SW480 (cell line): ENCODE results near the gene APOBEC3H.
"Not testable (repeated sequence)": the region's sequence is repeated elsewhere in the genome, so short reads cannot be mapped to it uniquely, and the experiment has no call there.

Experiments used
- DNase-seq: peaks from one replicate; pipeline ENCODE4 v3.0.0-alpha.2; 2016; ENCODE audit warnings: low spot score

Gene APOBEC3H

GRCh38 chr22:39097098-39098020, at the start of gene APOBEC3H:
Gene APOBEC3H (plus strand): TSS chr22:39097244. CDS start chr22:39100279, 3,035 bp downstream.
- peak; percentile 66 for DNase-seq

GRCh38 chr22:39049486-39049885, 47.6 kb upstream of the APOBEC3H start:
- DNase-seq = not testable (repeated sequence)

DNA sequence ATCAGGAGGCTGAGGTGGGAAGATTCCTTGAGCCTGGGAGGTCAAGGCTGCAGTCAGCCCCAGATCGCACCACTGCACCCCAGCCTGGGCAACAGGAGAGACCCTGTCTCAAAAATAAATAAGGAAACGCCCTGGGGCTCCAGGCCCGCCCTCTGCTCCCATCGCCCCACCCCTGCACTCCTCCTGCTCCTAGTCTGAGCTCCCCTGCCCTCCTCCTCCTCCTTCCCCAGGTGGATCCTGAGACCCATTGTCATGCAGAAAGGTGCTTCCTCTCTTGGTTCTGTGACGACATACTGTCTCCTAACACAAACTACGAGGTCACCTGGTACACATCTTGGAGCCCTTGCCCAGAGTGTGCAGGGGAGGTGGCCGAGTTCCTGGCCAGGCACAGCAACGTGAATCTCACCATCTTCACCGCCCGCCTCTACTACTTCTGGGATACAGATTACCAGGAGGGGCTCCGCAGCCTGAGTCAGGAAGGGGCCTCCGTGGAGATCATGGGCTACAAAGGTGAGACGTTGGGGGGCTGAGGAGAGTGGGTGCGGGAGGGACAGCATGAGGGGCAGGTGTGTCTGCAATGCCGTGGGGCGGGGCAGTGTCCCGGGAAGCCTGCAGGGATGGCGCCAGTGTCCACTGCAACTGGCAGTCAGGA, 45.1 kb upstream of the APOBEC3H start:
- DNase-seq = not testable (repeated sequence)

GRCh38 chr22:39055658-39056057, 41.4 kb upstream of the APOBEC3H start:
- no peak for DNase-seq

- DNase-seq = not testable (repeated sequence)
Observed at GRCh38 chr22:39061290-39061689, 35.8 kb upstream of the APOBEC3H start.

- not testable (repeated sequence) for DNase-seq
Observed at GRCh38 chr22:39061951-39062350, 35.1 kb upstream of the APOBEC3H start.

DNA sequence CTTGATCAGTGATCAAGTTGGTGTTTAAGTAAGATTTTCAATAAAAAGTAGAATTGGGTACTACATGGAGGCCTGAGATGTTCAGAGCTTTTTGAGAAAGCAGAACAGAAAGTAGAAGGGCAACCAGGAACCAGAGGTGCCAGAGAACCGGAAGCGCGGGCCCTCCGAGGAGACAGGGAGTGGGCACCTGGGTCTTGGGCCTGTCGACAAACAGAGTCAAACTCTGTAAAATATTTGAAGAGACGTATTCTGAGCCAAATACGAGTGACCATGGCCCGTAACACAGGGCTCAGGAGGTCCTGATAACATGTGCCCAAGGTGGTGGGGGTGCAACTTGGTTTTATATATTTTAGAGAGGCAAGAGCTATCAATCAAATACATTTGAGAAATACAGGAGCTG, 33.1 kb upstream of the APOBEC3H start:
- DNase-seq = not testable (repeated sequence)

DNA sequence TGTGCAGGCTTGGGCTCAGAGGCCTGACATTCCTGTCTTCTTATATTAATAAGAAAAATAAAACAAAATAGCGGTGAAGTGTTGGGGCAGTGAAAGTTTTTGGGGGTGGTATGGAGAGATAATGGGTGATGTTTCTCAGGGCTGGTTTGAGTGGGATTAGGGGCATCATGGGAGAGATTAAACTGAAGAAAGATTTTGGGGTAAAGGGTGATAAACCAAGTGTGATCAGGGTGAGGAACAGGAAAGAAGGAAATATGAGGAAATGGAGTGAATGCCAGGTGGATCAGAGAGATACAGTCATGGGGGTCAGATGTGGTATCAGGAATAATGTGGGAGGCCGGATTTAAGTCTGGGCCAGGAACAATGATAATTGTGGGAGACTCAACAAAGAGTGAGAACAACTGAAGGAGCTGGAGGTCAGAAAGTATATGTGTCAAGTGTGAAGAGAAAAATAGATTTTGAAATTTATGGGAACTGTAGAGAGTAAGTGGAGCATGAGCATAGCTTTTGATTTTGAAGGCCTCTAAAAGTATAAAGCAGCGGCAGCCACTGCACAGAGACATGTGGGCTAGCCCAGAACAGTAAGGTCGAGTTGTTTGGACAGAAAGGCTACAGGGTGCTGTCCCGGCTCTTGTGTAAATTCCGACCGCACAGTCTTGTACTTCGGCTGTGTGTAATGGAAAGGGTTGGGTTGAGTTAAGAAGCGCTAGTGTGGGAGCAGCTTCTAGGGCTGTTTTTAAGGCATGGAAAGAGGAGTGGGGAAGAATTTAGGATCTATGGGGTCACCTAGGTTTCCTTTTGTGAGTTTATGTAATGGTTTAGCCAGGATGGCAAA, 30.4 kb upstream of the APOBEC3H start:
- DNase-seq = peak; percentile 44

DNA sequence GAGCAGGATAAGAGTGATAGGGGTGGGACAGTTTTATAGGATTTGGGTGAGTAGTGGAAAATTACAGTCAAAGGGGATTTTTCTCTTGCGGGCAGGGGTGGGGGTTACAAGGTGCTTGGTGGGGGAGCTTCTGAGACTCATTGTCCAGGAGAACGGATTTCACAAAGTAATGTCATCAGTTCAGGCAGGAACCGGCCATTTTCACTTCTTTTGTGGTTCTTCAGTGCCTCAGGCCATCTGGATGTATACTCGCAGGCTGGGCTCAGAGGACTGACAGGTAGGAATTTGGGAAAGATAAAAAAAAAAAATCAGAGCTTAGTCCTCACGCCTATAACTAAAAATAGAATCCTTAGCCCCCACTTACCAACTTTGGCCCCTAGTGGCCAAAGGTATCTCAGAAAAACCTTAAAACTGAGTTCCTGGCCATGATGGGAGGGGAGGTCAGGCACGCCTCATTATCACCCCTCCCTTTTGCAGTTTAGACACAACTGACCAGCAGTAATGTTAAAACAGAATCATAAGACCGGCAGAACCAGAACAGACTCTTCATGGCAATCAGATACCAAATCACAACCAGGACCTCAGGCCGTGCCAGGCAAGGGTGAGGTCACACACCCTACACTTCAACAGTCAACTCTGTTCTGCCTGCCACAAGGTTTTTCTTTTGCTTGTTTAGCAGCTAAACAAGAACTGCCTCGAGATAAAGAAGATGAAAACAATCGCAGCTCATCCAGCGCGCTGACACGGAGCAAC, 28.8 kb upstream of the APOBEC3H start:
- DNase-seq = no peak

DNA sequence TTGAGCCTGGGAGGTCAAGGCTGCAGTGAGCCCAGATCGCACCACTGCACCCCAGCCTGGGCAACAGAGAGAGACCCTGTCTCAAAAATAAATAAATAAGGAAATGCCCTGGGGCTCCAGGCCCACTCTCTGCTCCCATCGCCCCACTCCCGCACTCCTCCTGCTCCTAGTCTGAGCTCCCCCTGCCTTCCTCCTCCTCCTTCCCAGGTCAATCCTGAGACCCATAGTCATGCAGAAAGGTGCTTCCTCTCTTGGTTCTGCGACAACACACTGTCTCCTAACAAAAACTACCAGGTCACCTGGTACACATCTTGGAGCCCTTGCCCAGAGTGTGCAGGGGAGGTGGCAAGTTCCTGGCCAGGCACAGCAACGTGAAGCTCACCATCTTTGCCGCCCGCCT, 26.9 kb upstream of the APOBEC3H start:
- no peak for DNase-seq

- DNase-seq = not testable (repeated sequence)
Observed at GRCh38 chr22:39072581-39072981, 24.5 kb upstream of the APOBEC3H start.

DNA sequence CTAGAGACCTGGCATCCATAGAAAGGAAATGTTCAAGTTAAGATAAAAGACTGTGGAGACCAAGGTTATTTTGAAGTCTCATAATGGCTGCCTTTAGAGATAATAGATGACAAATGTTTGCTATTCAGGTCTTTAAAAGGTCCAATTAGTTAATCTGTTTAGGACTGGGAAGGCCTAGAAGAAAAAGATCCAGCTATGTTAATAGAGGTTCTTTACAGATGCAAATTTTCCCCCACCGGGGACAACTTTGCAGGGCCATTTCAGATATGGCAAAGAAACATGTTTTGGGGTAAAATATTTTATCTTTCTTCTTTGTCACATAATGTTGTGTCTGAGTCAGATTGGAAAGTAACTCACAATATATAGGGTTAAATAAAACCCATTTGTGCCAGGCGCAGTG, 23.1 kb upstream of the APOBEC3H start:
- no peak for DNase-seq

DNA sequence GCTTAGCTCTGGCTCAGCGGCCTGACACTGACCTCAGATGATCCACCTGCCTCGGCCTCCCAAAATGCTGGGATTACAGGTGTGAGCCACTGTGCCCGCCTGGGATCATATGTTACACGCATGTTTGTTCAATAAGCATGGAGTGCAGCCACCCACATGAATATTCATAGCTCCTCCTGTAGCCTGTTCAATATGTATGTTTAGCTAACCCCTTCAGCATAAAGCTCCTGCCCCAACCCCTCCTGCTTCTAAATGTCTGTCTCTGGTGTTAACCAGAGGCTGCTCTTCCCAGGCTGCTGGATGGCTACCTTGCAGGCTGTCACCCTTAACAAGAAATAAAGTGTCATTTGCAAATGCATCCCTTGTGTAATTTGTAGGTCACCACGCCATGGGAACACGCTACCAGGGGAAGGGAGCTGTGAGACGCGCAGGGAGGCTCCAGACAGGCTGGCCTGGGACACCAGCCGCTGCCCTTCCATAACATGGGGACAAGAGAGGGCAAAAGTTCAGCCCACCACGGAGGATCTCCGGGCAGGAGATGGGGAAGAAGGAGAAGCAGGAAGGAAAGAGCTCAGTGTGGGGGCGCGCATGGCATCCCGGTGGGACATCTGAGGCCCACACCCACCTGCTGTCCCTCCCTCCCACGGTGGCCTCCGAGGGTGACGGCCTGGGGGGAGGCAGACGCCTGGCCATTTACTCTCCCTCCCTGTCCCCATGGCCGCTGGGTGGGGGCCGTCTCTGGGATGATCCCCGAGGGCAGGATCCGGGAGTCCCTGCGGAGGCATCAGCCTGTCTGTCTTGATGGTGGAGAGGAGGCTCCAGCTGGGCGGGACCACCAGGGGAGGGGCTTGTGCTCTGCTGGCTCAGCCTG, 20.7 kb upstream of the APOBEC3H start:
- not testable (repeated sequence) for DNase-seq

GRCh38 chr22:39077026-39077840, 19.8 kb upstream of the APOBEC3H start, which contains the start of gene APOBEC3G:
Gene APOBEC3G (plus strand): TSS chr22:39077275. CDS start chr22:39077362, 87 bp downstream.
- peak; percentile 27 for DNase-seq

DNA sequence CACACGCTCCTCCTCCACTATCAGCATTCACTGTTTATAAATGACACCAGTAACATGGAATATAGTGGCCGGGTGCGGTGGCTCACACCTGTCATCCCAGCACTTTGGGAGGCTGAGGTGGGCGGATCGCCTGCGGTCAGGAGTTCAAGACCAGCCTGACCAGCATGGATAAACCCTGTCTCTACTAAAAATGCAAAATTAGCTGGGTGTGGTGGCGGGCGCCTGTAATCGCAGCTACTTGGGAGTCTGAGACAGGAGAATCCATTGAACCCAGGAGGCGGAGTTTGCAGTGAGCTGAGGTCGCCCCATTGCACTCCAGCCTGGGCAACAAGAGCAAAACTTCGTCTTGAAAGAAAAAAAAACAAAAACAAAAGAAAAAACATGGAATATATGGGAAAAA, 19.1 kb upstream of the APOBEC3H start:
- DNase-seq = not testable (repeated sequence)

GRCh38 chr22:39078329-39078728, 18.7 kb upstream of the APOBEC3H start:
- DNase-seq = no peak

DNA sequence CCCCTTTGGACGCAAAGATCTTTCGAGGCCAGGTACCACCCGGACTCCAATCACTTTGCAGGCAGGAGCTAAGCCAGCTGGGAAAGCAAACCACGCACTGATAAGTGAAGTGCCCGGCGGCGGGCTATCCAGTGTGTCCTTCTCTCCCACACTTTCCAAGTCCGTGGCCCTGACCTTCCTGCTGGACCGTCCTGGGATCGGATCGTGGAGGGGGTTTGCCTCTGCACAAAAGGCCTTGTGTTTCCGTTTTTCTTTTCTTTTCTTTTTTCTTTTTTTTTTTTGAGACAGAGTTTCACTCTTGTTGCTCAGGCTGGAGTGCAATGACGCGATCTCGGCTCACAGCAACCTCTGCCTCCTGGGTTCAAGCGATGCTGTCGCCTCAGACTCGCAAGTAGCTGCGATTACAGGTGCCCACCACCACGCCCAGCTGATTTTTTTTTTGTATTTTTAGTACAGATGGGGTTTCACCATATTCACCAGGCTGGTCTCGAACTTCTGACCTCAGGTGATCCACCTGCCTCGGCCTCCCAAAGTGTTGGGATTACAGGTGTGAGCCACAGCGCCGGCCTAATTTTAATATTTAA, 17.9 kb upstream of the APOBEC3H start:
- DNase-seq = not testable (repeated sequence)

DNA sequence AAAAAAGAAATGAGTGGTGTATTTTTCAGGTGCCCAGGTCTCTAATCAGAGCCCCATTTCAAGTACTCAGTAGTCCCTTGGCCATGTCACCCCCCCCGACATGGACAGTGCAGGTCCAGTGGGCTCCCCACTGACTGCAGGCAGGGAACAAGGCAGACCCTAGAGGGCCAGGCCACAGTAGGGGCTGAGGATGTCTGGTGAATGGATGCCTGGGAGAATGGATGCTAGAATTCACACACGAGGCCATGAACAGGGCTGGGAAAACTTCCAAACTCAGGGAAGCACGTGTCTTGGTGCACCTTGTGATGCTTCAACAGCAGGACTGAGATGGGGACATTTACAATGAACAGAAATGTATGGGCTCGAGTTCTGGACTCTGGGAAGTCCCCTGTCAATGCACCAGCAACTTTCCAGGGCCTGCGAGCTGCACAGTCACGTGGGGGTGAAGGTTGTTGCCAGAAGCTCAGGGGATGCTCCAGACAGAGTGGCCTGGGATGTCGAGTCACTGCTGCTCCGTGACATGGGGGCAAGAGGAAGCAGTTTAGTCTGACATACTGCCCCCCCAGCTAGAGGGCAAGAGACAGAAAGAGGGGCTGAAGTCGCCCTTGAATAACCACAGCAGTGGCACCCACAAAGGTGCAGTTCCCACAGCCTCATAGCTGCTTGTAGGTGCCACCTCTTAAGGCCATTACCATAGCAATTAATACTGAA, 16.8 kb upstream of the APOBEC3H start:
- no peak for DNase-seq
